GM12892 (cell line): ENCODE results near the gene CDHR1.
"Not testable (repeated sequence)": the region's sequence is repeated elsewhere in the genome, so short reads cannot be mapped to it uniquely, and the experiment has no call there.

Experiments used
- POLR2AphosphoS5 ChIP-seq: IDR thresholded peaks from 2 replicates; pipeline ENCODE4 v1.6.1; 2011; ENCODE audit warnings: low read depth, low read length, control low read depth
- TAF1 ChIP-seq: IDR thresholded peaks from 2 replicates; pipeline ENCODE4 v1.6.1; 2011; ENCODE audit warnings: low read depth, mild to moderate bottlenecking, control low read depth, low read length, borderline replicate concordance

- not testable (repeated sequence) for TF ChIP-seq POLR2AphosphoS5, TAF1
Observed at GRCh38 chr10:84171237-84171636, 23.1 kb upstream of the CDHR1 start.
